Neural progenitor cell (in vitro differentiated cells): ENCODE results near the gene SMC5. TPM values are rescaled to one million over a fixed set of nuclear protein-coding genes. Genes with fewer than 3 reads are reported as not detected.

Experiments
- DNase-seq: peaks from one replicate; pipeline ENCODE4 v3.0.0-alpha.2; 2016; ENCODE audit warnings: low spot score
- H2AFZ ChIP-seq: fragments of 200-600 bp; sonication (generic); replicated peaks from 2 replicates; pipeline ENCODE4 v1.6.1; 2016; ENCODE audit warnings: antibody characterized with exemption
- H3F3A ChIP-seq: fragments of 200-600 bp; sonication (generic); 2 replicates; pipeline ENCODE4 v1.6.1; 2016; ENCODE audit warnings: antibody characterized with exemption, low read depth
- H3K27ac ChIP-seq: fragments of 200-600 bp; sonication (generic); 2 replicates; pipeline ENCODE4 v1.5.1; 2016; ENCODE audit warnings: mild to moderate bottlenecking
- H3K27me3 ChIP-seq: fragments of 200-600 bp; sonication (generic); 2 replicates; pipeline ENCODE4 v1.6.1; 2016; ENCODE audit warnings: mild to moderate bottlenecking, moderate library complexity
- H3K36me3 ChIP-seq: fragments of 200-600 bp; sonication (generic); 2 replicates; pipeline ENCODE4 v1.5.1; 2016
- H3K4me1 ChIP-seq: fragments of 200-600 bp; sonication (generic); 2 replicates; pipeline ENCODE4 v1.6.1; 2016; ENCODE audit warnings: mixed run types
- H3K4me2 ChIP-seq: fragments of 200-600 bp; sonication (generic); 2 replicates; pipeline ENCODE4 v1.6.1; 2016
- H3K4me3 ChIP-seq: fragments of 200-600 bp; sonication (generic); 2 replicates; pipeline ENCODE4 v1.5.1; 2016
- H3K79me2 ChIP-seq: fragments of 200-600 bp; sonication (generic); 2 replicates; pipeline ENCODE4 v1.6.1; 2016; ENCODE audit warnings: low read depth
- H3K9ac ChIP-seq: fragments of 200-600 bp; sonication (generic); 2 replicates; pipeline ENCODE4 v1.6.1; 2016
- H3K9me3 ChIP-seq: fragments of 200-600 bp; sonication (generic); 2 replicates; pipeline ENCODE4 v1.5.1; 2016; ENCODE audit warnings: low read depth
- H4K20me1 ChIP-seq: fragments of 200-600 bp; sonication (generic); 2 replicates; pipeline ENCODE4 v1.6.1; 2016; ENCODE audit warnings: low read depth
- H3K27ac Mint-ChIP-seq: 3 replicates; pipeline ENCODE4 v1.8.0; 2021; ENCODE audit warnings: mixed read lengths
- H3K27me3 Mint-ChIP-seq: 2 replicates; pipeline ENCODE4 v1.8.0; 2022; ENCODE audit warnings: low read depth, mild to moderate bottlenecking, inconsistent platforms, moderate library complexity, mixed read lengths; ENCODE audit not compliant: insufficient read depth
- H3K36me3 Mint-ChIP-seq: 3 replicates; pipeline ENCODE4 v1.8.0; 2021; ENCODE audit warnings: mixed read lengths
- H3K4me1 Mint-ChIP-seq: 3 replicates; pipeline ENCODE4 v1.8.0; 2021; ENCODE audit warnings: mixed read lengths
- H3K4me3 Mint-ChIP-seq: 3 replicates; pipeline ENCODE4 v1.8.0; 2021; ENCODE audit warnings: mild to moderate bottlenecking, moderate library complexity, mixed read lengths
- H3K9me3 Mint-ChIP-seq: 3 replicates; pipeline ENCODE4 v1.8.0; 2020; ENCODE audit warnings: mixed read lengths
- EZH2 ChIP-seq: fragments of 200-600 bp; sonication (generic); IDR thresholded peaks from 2 replicates; pipeline ENCODE4 v1.6.1; 2017; ENCODE audit warnings: antibody characterized with exemption, mild to moderate bottlenecking, moderate library complexity
- EZH2phosphoT487 ChIP-seq: fragments of 200-600 bp; sonication (generic); IDR thresholded peaks from 2 replicates; pipeline ENCODE4 v1.6.1; 2017; ENCODE audit warnings: antibody characterized with exemption
- total RNA-seq: library from RNA; depleted of rRNA; stranded (reverse); fragments of >200 nt; gene quantifications from 2 replicates; pipeline ENCODE4 v1.2.3, GENCODE V29; 2015; ENCODE audit warnings: low replicate concordance
- TF ChIP-seq, protein P1 (sequence below): fragments of 200-600 bp; sonication (generic); IDR thresholded peaks from 2 replicates; pipeline ENCODE4 v1.5.1; 2017; ENCODE audit warnings: antibody characterized with exemption, mild to moderate bottlenecking

Gene SMC5
- total RNA-seq, 1 donor from 2014 or later, result 63.1 TPM

DNA sequence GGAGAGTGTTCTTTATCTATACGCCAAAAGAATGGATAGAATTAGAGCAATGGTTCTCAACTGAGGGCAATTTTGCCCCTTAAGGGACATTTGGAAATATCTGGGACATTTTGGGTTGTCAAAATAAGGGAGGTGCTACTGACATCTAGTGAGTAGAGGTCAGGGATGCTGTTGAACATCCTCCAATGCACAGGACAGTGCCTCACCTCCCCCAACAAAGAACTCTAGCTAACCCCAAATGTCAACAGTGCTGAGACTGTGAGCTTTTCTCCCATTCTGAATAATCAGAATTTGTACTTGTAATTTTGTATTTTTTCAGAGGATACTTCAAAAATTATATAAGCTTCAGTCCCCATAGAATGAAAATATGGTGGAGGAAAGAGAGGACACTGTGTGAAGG lies 8.6 kb upstream of the SMC5 start:
- Mint-ChIP-seq H3K4me1 (peaks cover 22% of the 10 kb centered on the region), H3K36me3 (no peaks in the 10 kb centered on the region), H3K4me3 (no peak overlapping the region), H3K27me3 (no peaks in the 10 kb centered on the region), H3K9me3 (peaks cover 3% of the 10 kb centered on the region), H3K27ac (no peak overlapping the region)
- Histone ChIP-seq H3K79me2 (no peaks in the 10 kb centered on the region), H3K4me2 (no peak overlapping the region), H3K9me3 (no peaks in the 10 kb centered on the region), H3K4me1 (no peaks in the 10 kb centered on the region), H3K27ac (no peak overlapping the region), H3K4me3 (no peak overlapping the region), H3K9ac (no peak overlapping the region), H4K20me1 (no peaks in the 10 kb centered on the region), H3K27me3 (no peaks in the 10 kb centered on the region), H3F3A (no peaks in the 10 kb centered on the region), H3K36me3 (no peaks in the 10 kb centered on the region), H2AFZ (no peak overlapping the region)
- TF ChIP-seq EZH2phosphoT487 (no peak), EZH2 (no peak)
- TF ChIP-seq, protein P1, sequence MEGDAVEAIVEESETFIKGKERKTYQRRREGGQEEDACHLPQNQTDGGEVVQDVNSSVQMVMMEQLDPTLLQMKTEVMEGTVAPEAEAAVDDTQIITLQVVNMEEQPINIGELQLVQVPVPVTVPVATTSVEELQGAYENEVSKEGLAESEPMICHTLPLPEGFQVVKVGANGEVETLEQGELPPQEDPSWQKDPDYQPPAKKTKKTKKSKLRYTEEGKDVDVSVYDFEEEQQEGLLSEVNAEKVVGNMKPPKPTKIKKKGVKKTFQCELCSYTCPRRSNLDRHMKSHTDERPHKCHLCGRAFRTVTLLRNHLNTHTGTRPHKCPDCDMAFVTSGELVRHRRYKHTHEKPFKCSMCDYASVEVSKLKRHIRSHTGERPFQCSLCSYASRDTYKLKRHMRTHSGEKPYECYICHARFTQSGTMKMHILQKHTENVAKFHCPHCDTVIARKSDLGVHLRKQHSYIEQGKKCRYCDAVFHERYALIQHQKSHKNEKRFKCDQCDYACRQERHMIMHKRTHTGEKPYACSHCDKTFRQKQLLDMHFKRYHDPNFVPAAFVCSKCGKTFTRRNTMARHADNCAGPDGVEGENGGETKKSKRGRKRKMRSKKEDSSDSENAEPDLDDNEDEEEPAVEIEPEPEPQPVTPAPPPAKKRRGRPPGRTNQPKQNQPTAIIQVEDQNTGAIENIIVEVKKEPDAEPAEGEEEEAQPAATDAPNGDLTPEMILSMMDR, result no peak
- DNase-seq, result no peak

DNA sequence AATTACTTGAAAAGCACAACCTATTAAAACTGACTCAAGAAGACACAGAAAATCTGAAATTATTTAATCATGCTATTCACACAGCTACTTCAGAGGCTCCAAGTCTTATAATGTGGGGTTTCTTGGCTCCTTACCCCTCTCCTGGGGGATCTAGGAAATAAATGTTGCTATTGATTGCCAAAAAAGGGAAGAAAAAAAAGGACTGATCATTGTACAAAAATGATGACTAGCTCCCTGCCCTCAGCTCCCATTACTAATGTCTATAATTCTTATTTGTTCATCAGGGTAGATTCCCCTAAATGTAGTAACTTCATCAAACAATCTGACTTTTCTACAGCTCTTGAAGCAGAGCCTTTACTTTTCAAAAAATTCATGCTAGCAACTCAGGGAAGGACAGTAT lies 3.3 kb upstream of the SMC5 start:
- Histone ChIP-seq H3K4me1 (peaks cover 11% of the 10 kb centered on the region), H3F3A (peaks cover 18% of the 10 kb centered on the region), H3K79me2 (peaks cover 17% of the 10 kb centered on the region), H3K27ac (no peak overlapping the region), H3K36me3 (no peaks in the 10 kb centered on the region), H2AFZ (no peak overlapping the region), H3K4me3 (no peak overlapping the region), H3K4me2 (no peak overlapping the region), H3K9me3 (no peaks in the 10 kb centered on the region), H4K20me1 (peaks cover 11% of the 10 kb centered on the region), H3K27me3 (no peaks in the 10 kb centered on the region), H3K9ac (no peak overlapping the region)
- Mint-ChIP-seq H3K4me1 (peaks cover 59% of the 10 kb centered on the region), H3K27me3 (peaks cover 2% of the 10 kb centered on the region), H3K36me3 (peaks cover 5% of the 10 kb centered on the region), H3K4me3 (peak overlapping the region; percentile 54), H3K9me3 (no peaks in the 10 kb centered on the region), H3K27ac (peak overlapping the region; percentile 74)
- no peak for DNase-seq
- TF ChIP-seq EZH2 (no peak), EZH2phosphoT487 (no peak)
- TF ChIP-seq, protein P1, result no peak

GRCh38 chr9:70256123-70256551 lies 2.6 kb upstream of the SMC5 start:
- H3K27ac Mint-ChIP-seq, result peak overlapping the region; percentile 74
- H3K36me3 ChIP-seq, result no peaks in the 10 kb centered on the region
- H3K36me3 Mint-ChIP-seq, result peaks cover 11% of the 10 kb centered on the region
- peaks cover 18% of the 10 kb centered on the region for H4K20me1 ChIP-seq
- no peak overlapping the region for H3K9ac ChIP-seq
- no peak overlapping the region for H3K27ac ChIP-seq
- H3K4me2 ChIP-seq, result no peak overlapping the region
- H3K9me3 Mint-ChIP-seq, result no peaks in the 10 kb centered on the region
- no peaks in the 10 kb centered on the region for H3K9me3 ChIP-seq
- H3K4me1 ChIP-seq, result peaks cover 17% of the 10 kb centered on the region
- peaks cover 18% of the 10 kb centered on the region for H3F3A ChIP-seq
- H3K4me1 Mint-ChIP-seq, result peaks cover 65% of the 10 kb centered on the region
- peaks cover 23% of the 10 kb centered on the region for H3K79me2 ChIP-seq
- TF ChIP-seq EZH2phosphoT487 (no peak), EZH2 (no peak)
- TF ChIP-seq, protein P1, result no peak
- peak; percentile 22 for DNase-seq
- peak overlapping the region; percentile 54 for H3K4me3 Mint-ChIP-seq
- no peaks in the 10 kb centered on the region for H3K27me3 ChIP-seq
- H2AFZ ChIP-seq, result no peak overlapping the region
- H3K4me3 ChIP-seq, result no peak overlapping the region
- H3K27me3 Mint-ChIP-seq, result peaks cover 2% of the 10 kb centered on the region
